K562 (cell line): ENCODE measurements around the gene POLR3GL. TPM values are rescaled to one million over a fixed set of nuclear protein-coding genes. Genes with fewer than 3 reads are reported as not detected.

Experiments
- BCL6 ChIP-seq: fragments of 250-450 bp; sonication (Bioruptor Pico); IDR thresholded peaks from 2 replicates; pipeline ENCODE4 v1.4.0; 2020
- CBX2 ChIP-seq: fragments of 200-600 bp; sonication (generic); IDR thresholded peaks from one replicate; pipeline ENCODE4 v1.6.1; 2012; ENCODE audit warnings: mild to moderate bottlenecking, low read length, inconsistent platforms; ENCODE audit not compliant: insufficient read depth, poor library complexity, severe bottlenecking
- E4F1 ChIP-seq: fragments of 250-450 bp; sonication (Bioruptor Pico); IDR thresholded peaks from 2 replicates; pipeline ENCODE4 v1.5.0; 2021; ENCODE audit warnings: mild to moderate bottlenecking, borderline replicate concordance
- EWSR1 ChIP-seq: fragments of 450-650 bp; IDR thresholded peaks from 2 replicates; pipeline ENCODE4 v1.6.1; 2018; ENCODE audit warnings: borderline replicate concordance, mild to moderate bottlenecking, low read depth, moderate library complexity; ENCODE audit not compliant: partially characterized antibody
- GTF2A2 ChIP-seq: IDR thresholded peaks from 2 replicates; pipeline ENCODE4 v1.6.1; 2016; ENCODE audit warnings: mild to moderate bottlenecking, missing genetic modification characterization, missing compliant biosample characterization
- HMGXB4 ChIP-seq: sonication (generic); formaldehyde crosslinking; IDR thresholded peaks from 2 replicates; pipeline ENCODE4 v1.8.1; 2023; ENCODE audit warnings: mild to moderate bottlenecking, missing genetic modification reagents
- HNRNPLL ChIP-seq: fragments of 200-400 bp; formaldehyde crosslinking; IDR thresholded peaks from 2 replicates; pipeline ENCODE4 v1.6.1; 2017; ENCODE audit warnings: low read length, low read depth, mild to moderate bottlenecking; ENCODE audit not compliant: poor library complexity, severe bottlenecking
- JUN ChIP-seq, 2 experiments: sonication (generic) in 1 of 2; formaldehyde crosslinking in 1 of 2; IDR thresholded peaks; 2 replicates each; pipeline versions ENCODE4 v1.6.1 to v1.8.0; 2012 to 2022; ENCODE audit warnings: borderline replicate concordance in 2 of 2, mild to moderate bottlenecking in 2 of 2, improper control_type of control experiment in 1 of 2, low read depth in 1 of 2, low read length in 1 of 2, missing genetic modification reagents in 1 of 2
- MECOM ChIP-seq: fragments of 250-450 bp; sonication (Bioruptor Pico); IDR thresholded peaks from 2 replicates; pipeline ENCODE4 v1.8.0; 2022; ENCODE audit warnings: inconsistent platforms
- NBN ChIP-seq: fragments of 450-650 bp; IDR thresholded peaks from 2 replicates; pipeline ENCODE4 v1.6.1; 2016; ENCODE audit warnings: low read depth, mild to moderate bottlenecking
- POLR2H ChIP-seq: IDR thresholded peaks from 2 replicates; pipeline ENCODE4 v1.6.1; 2016; ENCODE audit warnings: missing genetic modification characterization, low read depth, mild to moderate bottlenecking, control low read depth, missing compliant biosample characterization, moderate library complexity
- SAP30 ChIP-seq: fragments of 200-600 bp; sonication (generic); IDR thresholded peaks from 2 replicates; pipeline ENCODE4 v1.6.1; 2012; ENCODE audit warnings: borderline replicate concordance, low read depth, mild to moderate bottlenecking, moderate library complexity, low read length, control low read depth, inconsistent platforms; ENCODE audit not compliant: insufficient read depth, poor library complexity, severe bottlenecking
- TCF3 ChIP-seq: sonication (generic); formaldehyde crosslinking; IDR thresholded peaks from 2 replicates; pipeline ENCODE4 v1.4.0; 2020; ENCODE audit warnings: mild to moderate bottlenecking, missing genetic modification reagents
- ZSCAN32 ChIP-seq: fragments of 450-650 bp; formaldehyde crosslinking; IDR thresholded peaks from 2 replicates; pipeline ENCODE4 v1.4.0; 2020; ENCODE audit warnings: mild to moderate bottlenecking, moderate library complexity
- polyA plus RNA-seq, 8 experiments: library from polyadenylated mRNA; depleted of rRNA in 4 of 8; stranded (reverse) in 5 of 8; unstranded in 3 of 8; fragments of >200 nt; fragmentation: Nextera tagmentation in 2 of 8; fragmentation: Illumina TruSeq in 1 of 8; extraction: Ambion mirVana in 2 of 8; extraction: Trizol in 1 of 8; gene quantifications; 2 replicates each; pipeline versions ENCODE4 v1.2.1 to v1.2.3, GENCODE V29; 2011 to 2014; ENCODE audit warnings: inconsistent platforms in 1 of 8, missing spikeins in 1 of 8
- total RNA-seq, 7 experiments: library from RNA; depleted of rRNA in 6 of 7; stranded (reverse); fragments of >200 nt in 6 of 7; fragmentation: Illumina TruSeq in 2 of 7; extraction: Trizol in 2 of 7; gene quantifications; 2 replicates each; pipeline versions ENCODE4 v1.2.1 to v1.2.3, GENCODE V29; 2011 to 2021; ENCODE audit warnings: low replicate concordance in 1 of 7
- TF ChIP-seq, protein P1 (sequence below), 2 experiments: fragments of 450-650 bp in 1 of 2; IDR thresholded peaks; 2 replicates each; pipeline ENCODE4 v1.6.1; 2011 to 2017; ENCODE audit warnings: low read depth in 2 of 2, antibody characterized with exemption in 1 of 2, borderline replicate concordance in 1 of 2, low read length in 1 of 2, mild to moderate bottlenecking in 1 of 2, mixed read lengths in 1 of 2; ENCODE audit not compliant: control insufficient read depth in 1 of 2
- TF ChIP-seq, protein P2 (sequence below): fragments of 250-450 bp; sonication (Bioruptor Pico); IDR thresholded peaks from 2 replicates; pipeline ENCODE4 v1.8.0; 2022; ENCODE audit warnings: moderate library complexity, mild to moderate bottlenecking, inconsistent platforms
- TF ChIP-seq, protein P3 (sequence below): sonication (generic); formaldehyde crosslinking; IDR thresholded peaks from 2 replicates; pipeline ENCODE4 v1.9.0; 2022; ENCODE audit warnings: mild to moderate bottlenecking, missing genetic modification reagents

POLR3GL gene
- total and polyA plus RNA-seq, 9 of the 15 experiments (the other 6 are each of a cell fraction or from before 2014, with no cell fraction given), result 14.6 to 48.4 (median 38.2) TPM

GRCh38 chr1:145992502-145992936 is 28.0 kb downstream of the POLR3GL start (continued):
- TF ChIP-seq, protein P1, sequence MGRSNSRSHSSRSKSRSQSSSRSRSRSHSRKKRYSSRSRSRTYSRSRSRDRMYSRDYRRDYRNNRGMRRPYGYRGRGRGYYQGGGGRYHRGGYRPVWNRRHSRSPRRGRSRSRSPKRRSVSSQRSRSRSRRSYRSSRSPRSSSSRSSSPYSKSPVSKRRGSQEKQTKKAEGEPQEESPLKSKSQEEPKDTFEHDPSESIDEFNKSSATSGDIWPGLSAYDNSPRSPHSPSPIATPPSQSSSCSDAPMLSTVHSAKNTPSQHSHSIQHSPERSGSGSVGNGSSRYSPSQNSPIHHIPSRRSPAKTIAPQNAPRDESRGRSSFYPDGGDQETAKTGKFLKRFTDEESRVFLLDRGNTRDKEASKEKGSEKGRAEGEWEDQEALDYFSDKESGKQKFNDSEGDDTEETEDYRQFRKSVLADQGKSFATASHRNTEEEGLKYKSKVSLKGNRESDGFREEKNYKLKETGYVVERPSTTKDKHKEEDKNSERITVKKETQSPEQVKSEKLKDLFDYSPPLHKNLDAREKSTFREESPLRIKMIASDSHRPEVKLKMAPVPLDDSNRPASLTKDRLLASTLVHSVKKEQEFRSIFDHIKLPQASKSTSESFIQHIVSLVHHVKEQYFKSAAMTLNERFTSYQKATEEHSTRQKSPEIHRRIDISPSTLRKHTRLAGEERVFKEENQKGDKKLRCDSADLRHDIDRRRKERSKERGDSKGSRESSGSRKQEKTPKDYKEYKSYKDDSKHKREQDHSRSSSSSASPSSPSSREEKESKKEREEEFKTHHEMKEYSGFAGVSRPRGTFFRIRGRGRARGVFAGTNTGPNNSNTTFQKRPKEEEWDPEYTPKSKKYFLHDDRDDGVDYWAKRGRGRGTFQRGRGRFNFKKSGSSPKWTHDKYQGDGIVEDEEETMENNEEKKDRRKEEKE (IDR thresholded peaks at IDR 0.05; ENCODE audit: borderline replicate concordance in 1 of 2, control insufficient read depth in 1 of 2, low read depth in 2 of 2, low read length in 1 of 2), result no peak
- TF ChIP-seq CBX2 (no peak), TCF3 (CRISPR knock-in tag) (no peak), EWSR1 (no peak), NBN (no peak), E4F1 (CRISPR knock-in tag) (no peak), HNRNPLL (no peak), MECOM (CRISPR knock-in tag) (no peak), GTF2A2 (tag) (no peak), BCL6 (CRISPR knock-in tag) (no peak), ZSCAN32 (CRISPR knock-in tag) (peak; percentile 39; the same call in 1 of the 2 replicates), JUN (IDR thresholded peaks at IDR 0.05; ENCODE audit: borderline replicate concordance, low read depth, low read length) (no peak), JUN (CRISPR knock-in tag; IDR thresholded peaks at IDR 0.05; ENCODE audit: borderline replicate concordance) (no peak), HMGXB4 (no peak), POLR2H (tag) (no peak), SAP30 (no peak)
- TF ChIP-seq, protein P2, sequence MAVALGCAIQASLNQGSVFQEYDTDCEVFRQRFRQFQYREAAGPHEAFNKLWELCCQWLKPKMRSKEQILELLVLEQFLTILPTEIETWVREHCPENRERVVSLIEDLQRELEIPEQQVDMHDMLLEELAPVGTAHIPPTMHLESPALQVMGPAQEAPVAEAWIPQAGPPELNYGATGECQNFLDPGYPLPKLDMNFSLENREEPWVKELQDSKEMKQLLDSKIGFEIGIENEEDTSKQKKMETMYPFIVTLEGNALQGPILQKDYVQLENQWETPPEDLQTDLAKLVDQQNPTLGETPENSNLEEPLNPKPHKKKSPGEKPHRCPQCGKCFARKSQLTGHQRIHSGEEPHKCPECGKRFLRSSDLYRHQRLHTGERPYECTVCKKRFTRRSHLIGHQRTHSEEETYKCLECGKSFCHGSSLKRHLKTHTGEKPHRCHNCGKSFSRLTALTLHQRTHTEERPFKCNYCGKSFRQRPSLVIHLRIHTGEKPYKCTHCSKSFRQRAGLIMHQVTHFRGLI (CRISPR knock-in tag), result no peak
- TF ChIP-seq, protein P3, sequence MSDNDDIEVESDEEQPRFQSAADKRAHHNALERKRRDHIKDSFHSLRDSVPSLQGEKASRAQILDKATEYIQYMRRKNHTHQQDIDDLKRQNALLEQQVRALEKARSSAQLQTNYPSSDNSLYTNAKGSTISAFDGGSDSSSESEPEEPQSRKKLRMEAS, result no peak
